B cell (primary cell): ENCODE results near the gene PI3. TPM values are rescaled to one million over a fixed set of nuclear protein-coding genes. Genes with fewer than 3 reads are reported as not detected.

Source experiments
- ATAC-seq: fragments of 200-7000 bp; cut with Tn5 transposase; one replicate; pipeline ENCODE4 v1.10.0; 2021; ENCODE audit warnings: low read depth, mild to moderate bottlenecking, moderate number of reproducible peaks, moderate library complexity
- CTCF ChIA-PET: fragments of 350-600 bp; sonication (Branson Sonifier 250); formaldehyde crosslinking; loops from one replicate; lab custom pipeline; 2021; ENCODE audit warnings: antibody characterized with exemption, inconsistent platforms; lab: Charles Lee
- POLR2A ChIA-PET: fragments of 350-600 bp; sonication (Branson Sonifier 250); formaldehyde crosslinking; loops from one replicate; lab custom pipeline; 2021; ENCODE audit warnings: antibody characterized with exemption; lab: Charles Lee
- DNase-seq: peaks from one replicate; pipeline ENCODE4 v3.0.0; 2013
- H2AFZ ChIP-seq: 2 replicates; pipeline ENCODE4 v1.6.1; 2012; ENCODE audit warnings: mild to moderate bottlenecking, low read depth, low read length; ENCODE audit not compliant: insufficient read depth, poor library complexity, severe bottlenecking
- H3K27ac ChIP-seq, 2 donors: 1 replicate in 1 of 2; 2 replicates in 1 of 2; pipeline ENCODE4 v1.5.1; 2012 to 2013; ENCODE audit warnings: low read length in 2 of 2, mild to moderate bottlenecking in 2 of 2, moderate library complexity in 1 of 2
- H3K27me3 ChIP-seq, 4 experiments: fragments of 200-600 bp in 1 of 4; sonication (generic) in 1 of 4; replicated peaks in 1 of 4; 1 replicate in 2 of 4; 2 replicates in 2 of 4; pipeline versions ENCODE4 v1.6.1 to v1.7.0; 2013 to 2016; ENCODE audit warnings: low read length in 3 of 4, mild to moderate bottlenecking in 2 of 4, mixed read lengths in 1 of 4, moderate library complexity in 1 of 4; ENCODE audit not compliant: insufficient read depth in 4 of 4, control insufficient read depth in 3 of 4; ENCODE audit errors: control extremely low read depth in 1 of 4
- H3K36me3 ChIP-seq, 2 experiments: replicated peaks in 1 of 2; 1 replicate in 1 of 2; 2 replicates in 1 of 2; pipeline versions ENCODE4 v1.6.1 to v1.7.1; 2013; ENCODE audit warnings: low read length in 1 of 2; ENCODE audit not compliant: insufficient read depth in 2 of 2, control insufficient read depth in 1 of 2; ENCODE audit errors: control extremely low read depth in 1 of 2, extremely low read depth in 1 of 2
- H3K4me1 ChIP-seq, 2 donors: fragments of 200-600 bp in 1 of 2; sonication (generic) in 1 of 2; 1 replicate in 1 of 2; 2 replicates in 1 of 2; pipeline versions ENCODE4 v1.5.1 to v1.6.1; 2013 to 2017; ENCODE audit warnings: low read length in 2 of 2; ENCODE audit not compliant: control insufficient read depth in 2 of 2, insufficient read depth in 2 of 2
- H3K4me2 ChIP-seq: replicated peaks from 2 replicates; pipeline ENCODE3; 2012; ENCODE audit warnings: mild to moderate bottlenecking, low read depth, low read length; ENCODE audit not compliant: poor library complexity, severe bottlenecking
- H3K4me3 ChIP-seq, 5 experiments: fragments of 200-600 bp in 1 of 5; sonication (generic) in 1 of 5; 1 replicate in 3 of 5; 2 replicates in 2 of 5; pipeline versions ENCODE4 v1.5.1 to v1.7.0; 2011 to 2016; ENCODE audit warnings: low read length in 4 of 5, mild to moderate bottlenecking in 4 of 5, low read depth in 2 of 5, control low read depth in 1 of 5, moderate library complexity in 1 of 5; ENCODE audit not compliant: insufficient read depth in 1 of 5; ENCODE audit errors: control extremely low read depth in 1 of 5, extremely low read depth in 1 of 5
- H3K79me2 ChIP-seq: fragments of 200-600 bp; sonication (generic); one replicate; pipeline ENCODE4 v1.6.0; 2016; ENCODE audit warnings: low read length; ENCODE audit not compliant: control insufficient read depth, insufficient read depth
- H3K9ac ChIP-seq: fragments of 200-600 bp; sonication (generic); 2 replicates; pipeline ENCODE4 v1.6.1; 2017; ENCODE audit warnings: mild to moderate bottlenecking, low read length, moderate library complexity
- H3K9me3 ChIP-seq, 3 donors: one replicate each; pipeline versions ENCODE4 v1.6.1 to v1.7.1; 2013; ENCODE audit warnings: low read length in 2 of 3; ENCODE audit not compliant: control insufficient read depth in 2 of 3, insufficient read depth in 1 of 3; ENCODE audit errors: control extremely low read depth in 1 of 3
- H4K20me1 ChIP-seq: 2 replicates; pipeline ENCODE4 v1.6.0; 2012; ENCODE audit warnings: mild to moderate bottlenecking, low read length; ENCODE audit not compliant: insufficient read depth, control insufficient read depth, poor library complexity, severe bottlenecking
- H3K27ac Mint-ChIP-seq: one replicate; pipeline ENCODE4 v1.8.0; 2021; ENCODE audit warnings: mixed read lengths
- H3K27me3 Mint-ChIP-seq: one replicate; pipeline ENCODE4 v1.8.0; 2021; ENCODE audit warnings: mixed read lengths
- H3K4me1 Mint-ChIP-seq: one replicate; pipeline ENCODE4 v1.8.0; 2021; ENCODE audit warnings: mixed read lengths
- H3K4me3 Mint-ChIP-seq: one replicate; pipeline ENCODE4 v1.8.0; 2021; ENCODE audit warnings: mixed read lengths
- H3K9me3 Mint-ChIP-seq: one replicate; pipeline ENCODE4 v1.8.0; 2022; ENCODE audit warnings: mixed read lengths; ENCODE audit not compliant: insufficient read depth
- EZH2 ChIP-seq: IDR thresholded peaks from 2 replicates; pipeline ENCODE4 v1.6.1; 2012; ENCODE audit warnings: borderline replicate concordance, low read depth, mild to moderate bottlenecking, moderate library complexity, low read length; ENCODE audit not compliant: insufficient read depth, poor library complexity, severe bottlenecking
- WGBS: methylation state at CpG from one replicate; pipeline ENCODE4 v1.1.5; 2013; ENCODE audit warnings: missing lambda C conversion rate; ENCODE audit not compliant: insufficient coverage; 5-methylcytosine and 5-hydroxymethylcytosine counted together
- intact Hi-C: fragments of 100-400 bp; cut with micrococcal nuclease; formaldehyde crosslinking; loops from one replicate; pipeline ENCODE4 v1.10.0; 2022
- polyA plus RNA-seq: library from polyadenylated mRNA; depleted of rRNA; stranded (reverse); fragments of >200 nt; gene quantifications from 2 replicates; pipeline ENCODE4 v1.2.3, GENCODE V29; 2012
- total RNA-seq, 2 donors: library from RNA; stranded (reverse); fragments of 120-200 nt in 1 of 2; gene quantifications; 1 replicate in 1 of 2; 2 replicates in 1 of 2; pipeline versions ENCODE4 v1.2.3 to v1.2.4, GENCODE V29; 2013 to 2022
- TF ChIP-seq, protein P1 (sequence below): fragments of 200-600 bp; IDR thresholded peaks from one replicate; pipeline ENCODE4 v1.8.0; 2022; ENCODE audit warnings: antibody characterized with exemption, mild to moderate bottlenecking

PI3 gene
- total and polyA plus RNA-seq, 2 donors (not counting 1 experiment from before 2014, with no cell fraction given) = 0.24 TPM; not detected in 1

GRCh38 chr20:45163083-45163803 is 11.5 kb upstream of the PI3 start:
- peaks cover 7 to 16% (median 8%) of the 10 kb centered on the region in 3 donors for H3K9me3 ChIP-seq
- H3K4me2 ChIP-seq = no peak overlapping the region
- no peaks in the 10 kb centered on the region for H3K79me2 ChIP-seq
- H3K36me3 ChIP-seq = no peaks in the 10 kb centered on the region
- Mint-ChIP-seq H3K4me1 (no peaks in the 10 kb centered on the region), H3K9me3 (peaks cover 15% of the 10 kb centered on the region), H3K4me3 (no peak overlapping the region), H3K27me3 (peaks cover 58% of the 10 kb centered on the region), H3K27ac (no peak overlapping the region)
- ChIA-PET CTCF (no interaction called here), POLR2A (no interaction called here)
- no peak overlapping the region for H2AFZ ChIP-seq
- H3K27me3 ChIP-seq = peaks cover 0 to 17% (median 3%) of the 10 kb centered on the region in 4 experiments
- TF ChIP-seq EZH2 = no peak
- TF ChIP-seq, protein P1, sequence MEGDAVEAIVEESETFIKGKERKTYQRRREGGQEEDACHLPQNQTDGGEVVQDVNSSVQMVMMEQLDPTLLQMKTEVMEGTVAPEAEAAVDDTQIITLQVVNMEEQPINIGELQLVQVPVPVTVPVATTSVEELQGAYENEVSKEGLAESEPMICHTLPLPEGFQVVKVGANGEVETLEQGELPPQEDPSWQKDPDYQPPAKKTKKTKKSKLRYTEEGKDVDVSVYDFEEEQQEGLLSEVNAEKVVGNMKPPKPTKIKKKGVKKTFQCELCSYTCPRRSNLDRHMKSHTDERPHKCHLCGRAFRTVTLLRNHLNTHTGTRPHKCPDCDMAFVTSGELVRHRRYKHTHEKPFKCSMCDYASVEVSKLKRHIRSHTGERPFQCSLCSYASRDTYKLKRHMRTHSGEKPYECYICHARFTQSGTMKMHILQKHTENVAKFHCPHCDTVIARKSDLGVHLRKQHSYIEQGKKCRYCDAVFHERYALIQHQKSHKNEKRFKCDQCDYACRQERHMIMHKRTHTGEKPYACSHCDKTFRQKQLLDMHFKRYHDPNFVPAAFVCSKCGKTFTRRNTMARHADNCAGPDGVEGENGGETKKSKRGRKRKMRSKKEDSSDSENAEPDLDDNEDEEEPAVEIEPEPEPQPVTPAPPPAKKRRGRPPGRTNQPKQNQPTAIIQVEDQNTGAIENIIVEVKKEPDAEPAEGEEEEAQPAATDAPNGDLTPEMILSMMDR = no peak
- ATAC-seq = no peak
- H3K4me3 ChIP-seq = no peak overlapping the region
- intact Hi-C loops = no loop called here
- DNase-seq = no peak
- H3K27ac ChIP-seq = no peak overlapping the region
- 89% methylated on average over 1 of the region's 1 CpG for WGBS
- H4K20me1 ChIP-seq = no peaks in the 10 kb centered on the region
- no peaks in the 10 kb centered on the region for H3K4me1 ChIP-seq
- H3K9ac ChIP-seq = no peak overlapping the region

DNA sequence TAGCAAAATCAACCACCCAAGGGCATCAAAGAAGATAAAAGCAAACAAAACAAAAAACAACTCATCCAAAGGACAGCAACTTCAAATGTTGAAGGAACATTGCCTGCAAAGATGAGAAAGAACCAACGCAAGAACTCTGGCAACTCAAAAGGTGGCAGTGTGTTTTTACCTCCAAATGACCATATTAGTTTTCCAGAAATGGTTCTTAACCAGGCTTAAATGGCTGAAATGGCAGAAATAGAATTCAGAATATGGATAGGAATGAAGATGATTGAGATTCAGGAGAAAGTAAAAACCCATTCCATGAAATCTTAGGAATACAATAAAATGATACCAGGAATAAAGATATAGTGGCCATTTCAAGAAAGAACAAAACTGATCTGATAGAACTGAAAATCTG is 9.8 kb upstream of the PI3 start:
- no peaks in the 10 kb centered on the region for H3K4me1 Mint-ChIP-seq
- peaks cover 11% of the 10 kb centered on the region for H3K9me3 Mint-ChIP-seq
- no peak for ATAC-seq
- ChIA-PET POLR2A (no interaction called here), CTCF (no interaction called here)
- no peak overlapping the region for H3K27ac ChIP-seq
- no peaks in the 10 kb centered on the region for H4K20me1 ChIP-seq
- H3K27me3 Mint-ChIP-seq = peaks cover 60% of the 10 kb centered on the region
- intact Hi-C loops = no loop called here
- H3K36me3 ChIP-seq = no peaks in the 10 kb centered on the region
- H3K4me1 ChIP-seq = no peaks in the 10 kb centered on the region
- H3K27ac Mint-ChIP-seq = no peak overlapping the region
- no peak overlapping the region for H3K4me3 ChIP-seq
- 86% methylated on average over 1 of the region's 1 CpG for WGBS
- no peak overlapping the region for H3K9ac ChIP-seq
- no peak overlapping the region for H3K4me3 Mint-ChIP-seq
- no peaks in the 10 kb centered on the region for H3K79me2 ChIP-seq
- H3K4me2 ChIP-seq = no peak overlapping the region
- peaks cover 0 to 17% (median 2%) of the 10 kb centered on the region in 4 experiments for H3K27me3 ChIP-seq
- no peak for TF ChIP-seq EZH2
- TF ChIP-seq, protein P1 = no peak
- H3K9me3 ChIP-seq = peaks cover 1 to 5% (median 3%) of the 10 kb centered on the region in 3 donors
- DNase-seq = no peak
- no peak overlapping the region for H2AFZ ChIP-seq
